ENCODE data around the gene ZNRF1. TPM values are rescaled to one million over a fixed set of nuclear protein-coding genes. Genes with fewer than 3 reads are reported as not detected.

Gene ZNRF1
- total RNA-seq, 1 experiment from 2014 or later, result 48.2 TPM

GRCh38 chr16:74984194-74984528 is 14.7 kb upstream of the ZNRF1 start (continued):
- TF ChIP-seq YY1 (IDR thresholded peaks at IDR 0.05; ENCODE audit: extremely low read depth, insufficient replicate concordance, low read depth, low read length) (no peak), EGR1 (IDR thresholded peaks at IDR 0.05; ENCODE audit: low read depth) (no peak), SP1 (IDR thresholded peaks at IDR 0.05; ENCODE audit: low read depth) (no peak), RAD21 (IDR thresholded peaks at IDR 0.05; ENCODE audit: low read depth) (no peak), CBX3 (IDR thresholded peaks at IDR 0.05; ENCODE audit: low read depth) (no peak), TCF7L2 (IDR thresholded peaks at IDR 0.05; ENCODE audit: borderline replicate concordance, extremely low read depth, insufficient read depth, insufficient read length) (no peak), CEBPB (IDR thresholded peaks at IDR 0.05; ENCODE audit: low read depth) (no peak), SRF (IDR thresholded peaks at IDR 0.05; ENCODE audit: low read depth) (no peak), EZH2 (IDR thresholded peaks at IDR 0.05) (no peak), POLR2A (IDR thresholded peaks at IDR 0.05; ENCODE audit: borderline replicate concordance, extremely low read depth, insufficient read depth, insufficient read length) (no peak), EZH2phosphoT487 (IDR thresholded peaks at IDR 0.05; ENCODE audit: borderline replicate concordance) (no peak)
- TF ChIP-seq, protein P1, sequence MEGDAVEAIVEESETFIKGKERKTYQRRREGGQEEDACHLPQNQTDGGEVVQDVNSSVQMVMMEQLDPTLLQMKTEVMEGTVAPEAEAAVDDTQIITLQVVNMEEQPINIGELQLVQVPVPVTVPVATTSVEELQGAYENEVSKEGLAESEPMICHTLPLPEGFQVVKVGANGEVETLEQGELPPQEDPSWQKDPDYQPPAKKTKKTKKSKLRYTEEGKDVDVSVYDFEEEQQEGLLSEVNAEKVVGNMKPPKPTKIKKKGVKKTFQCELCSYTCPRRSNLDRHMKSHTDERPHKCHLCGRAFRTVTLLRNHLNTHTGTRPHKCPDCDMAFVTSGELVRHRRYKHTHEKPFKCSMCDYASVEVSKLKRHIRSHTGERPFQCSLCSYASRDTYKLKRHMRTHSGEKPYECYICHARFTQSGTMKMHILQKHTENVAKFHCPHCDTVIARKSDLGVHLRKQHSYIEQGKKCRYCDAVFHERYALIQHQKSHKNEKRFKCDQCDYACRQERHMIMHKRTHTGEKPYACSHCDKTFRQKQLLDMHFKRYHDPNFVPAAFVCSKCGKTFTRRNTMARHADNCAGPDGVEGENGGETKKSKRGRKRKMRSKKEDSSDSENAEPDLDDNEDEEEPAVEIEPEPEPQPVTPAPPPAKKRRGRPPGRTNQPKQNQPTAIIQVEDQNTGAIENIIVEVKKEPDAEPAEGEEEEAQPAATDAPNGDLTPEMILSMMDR (IDR thresholded peaks at IDR 0.05 in 2 of 3, conservative IDR thresholded peaks at IDR 0.05 in 1 of 3; ENCODE audit: borderline replicate concordance in 1 of 3, insufficient read depth in 1 of 3, low read depth in 2 of 3, low read length in 2 of 3), result no peak
- TF ChIP-seq, protein P2, sequence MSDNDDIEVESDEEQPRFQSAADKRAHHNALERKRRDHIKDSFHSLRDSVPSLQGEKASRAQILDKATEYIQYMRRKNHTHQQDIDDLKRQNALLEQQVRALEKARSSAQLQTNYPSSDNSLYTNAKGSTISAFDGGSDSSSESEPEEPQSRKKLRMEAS (IDR thresholded peaks at IDR 0.05), result no peak
